A673 (cell line): ENCODE data around the gene CARD9.

ENCODE experiments used
- CTCF ChIP-seq: fragments of 300-800, 200-600 bp; sonication (generic); conservative IDR thresholded peaks from 2 replicates; pipeline ENCODE4 v1.5.1; 2017; ENCODE audit warnings: low read depth, mild to moderate bottlenecking, antibody characterized with exemption, low read length, moderate library complexity, mixed read lengths
- EZH2 ChIP-seq: fragments of 200-600 bp; sonication (generic); IDR thresholded peaks from 2 replicates; pipeline ENCODE4 v1.6.1; 2017; ENCODE audit warnings: borderline replicate concordance, low read depth, mild to moderate bottlenecking, mixed read lengths, antibody characterized with exemption, low read length; ENCODE audit not compliant: poor library complexity, severe bottlenecking

- no peak for TF ChIP-seq CTCF
- TF ChIP-seq EZH2 = no peak
Measured at GRCh38 chr9:136383436-136383835, 10.0 kb upstream of the CARD9 start.
